ENCODE data around the gene MAPK10. TPM values are rescaled to one million over a fixed set of nuclear protein-coding genes. Genes with fewer than 3 reads are reported as not detected.

Gene MAPK10
- total RNA-seq, 5 donors from 2014 or later (not counting 1 experiment from before 2014, with no cell fraction given): 0.07 to 0.35 TPM; not detected in 3

DNA sequence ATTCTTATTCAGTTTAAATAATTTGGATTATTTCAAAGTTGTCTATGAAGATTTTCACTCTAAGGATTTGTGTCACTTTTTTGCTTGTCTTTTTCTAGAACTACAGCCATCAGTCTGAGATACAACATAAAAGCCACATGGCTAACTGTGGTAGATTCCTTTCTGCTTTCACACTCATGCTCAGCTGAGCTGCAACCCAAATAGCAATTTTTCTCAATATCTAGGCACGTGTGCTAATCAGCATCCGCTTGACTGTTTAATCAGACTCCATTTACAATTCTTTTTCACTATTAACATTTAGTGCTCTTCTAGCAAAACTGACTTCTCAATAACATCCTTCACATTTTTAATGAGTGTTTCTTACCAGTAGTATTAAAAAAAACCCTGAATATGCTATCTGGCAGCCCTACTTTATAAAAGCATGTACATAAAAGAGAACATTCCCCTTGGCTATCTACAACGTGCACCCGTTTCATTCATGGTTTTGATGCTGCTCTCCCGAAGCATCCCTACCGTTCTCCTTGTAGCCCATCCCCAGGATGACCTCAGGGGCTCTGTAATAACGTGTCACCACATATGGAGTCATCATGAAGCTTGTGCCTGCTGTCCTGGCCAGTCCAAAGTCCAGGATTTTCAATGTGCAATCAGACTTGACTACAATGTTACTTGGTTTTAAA lies 259.2 kb downstream of the MAPK10 start:
- Mint-ChIP-seq H3K4me1 (no peaks in the 10 kb centered on the region), H3K27me3 (no peaks in the 10 kb centered on the region), H3K36me3 (no peaks in the 10 kb centered on the region), H3K4me3 (no peak overlapping the region), H3K9me3 (peaks cover 0 to 4% (median 2%) of the 10 kb centered on the region in 3 donors), H3K27ac (no peak overlapping the region)
- Histone ChIP-seq H3K36me3 (ENCODE audit: control insufficient read depth in 2 of 2, extremely low read depth in 1 of 2, insufficient read depth in 1 of 2, low read length in 1 of 2) (no peaks in the 10 kb centered on the region), H3K27me3 (replicated peaks in 1 of 2; ENCODE audit: control insufficient read depth in 2 of 2, extremely low read depth in 1 of 2, insufficient read depth in 2 of 2, low read length in 1 of 2) (no peaks in the 10 kb centered on the region), H3K9me3 (no peaks in the 10 kb centered on the region), H3K4me1 (ENCODE audit: control insufficient read depth in 1 of 2, extremely low read depth in 1 of 2, insufficient read depth in 2 of 2, low read length in 2 of 2) (no peaks in the 10 kb centered on the region), H3K4me3 (ENCODE audit: control insufficient read depth in 1 of 2, extremely low read depth in 1 of 2, low read length in 1 of 2) (no peak overlapping the region), H3K27ac (ENCODE audit: low read length) (no peak overlapping the region)
- CTCF ChIA-PET: no interaction called here
- DNase-seq (no peak), ATAC-seq (replicated peaks in 1 of 4) (no peak)
- POLR2A ChIA-PET: no interaction called here
- WGBS (ENCODE audit: insufficient coverage): 73% methylated on average over 6 of the region's 7 CpGs

GRCh38 chr4:86099348-86099747 lies 260.5 kb downstream of the MAPK10 start:
- H3K27ac Mint-ChIP-seq: no peak overlapping the region
- H3K4me3 Mint-ChIP-seq: no peak overlapping the region
- H3K27me3 Mint-ChIP-seq: no peaks in the 10 kb centered on the region
- peaks cover 0 to 3% (median 2%) of the 10 kb centered on the region in 3 donors for H3K9me3 Mint-ChIP-seq
- 71% methylated on average over 2 of the region's 3 CpGs for WGBS (ENCODE audit: insufficient coverage)
- Histone ChIP-seq H3K4me1 (ENCODE audit: control insufficient read depth in 1 of 2, extremely low read depth in 1 of 2, insufficient read depth in 2 of 2, low read length in 2 of 2) (no peaks in the 10 kb centered on the region), H3K4me3 (ENCODE audit: control insufficient read depth in 1 of 2, extremely low read depth in 1 of 2, low read length in 1 of 2) (no peak overlapping the region), H3K27me3 (replicated peaks in 1 of 2; ENCODE audit: control insufficient read depth in 2 of 2, extremely low read depth in 1 of 2, insufficient read depth in 2 of 2, low read length in 1 of 2) (no peaks in the 10 kb centered on the region), H3K36me3 (ENCODE audit: control insufficient read depth in 2 of 2, extremely low read depth in 1 of 2, insufficient read depth in 1 of 2, low read length in 1 of 2) (no peaks in the 10 kb centered on the region), H3K27ac (ENCODE audit: low read length) (no peak overlapping the region), H3K9me3 (no peaks in the 10 kb centered on the region)
- DNase-seq: no peak
- ATAC-seq (replicated peaks in 1 of 4): no peak
- ChIA-PET POLR2A (no interaction called here), CTCF (no interaction called here)
- no peaks in the 10 kb centered on the region for H3K36me3 Mint-ChIP-seq
- H3K4me1 Mint-ChIP-seq: no peaks in the 10 kb centered on the region

DNA sequence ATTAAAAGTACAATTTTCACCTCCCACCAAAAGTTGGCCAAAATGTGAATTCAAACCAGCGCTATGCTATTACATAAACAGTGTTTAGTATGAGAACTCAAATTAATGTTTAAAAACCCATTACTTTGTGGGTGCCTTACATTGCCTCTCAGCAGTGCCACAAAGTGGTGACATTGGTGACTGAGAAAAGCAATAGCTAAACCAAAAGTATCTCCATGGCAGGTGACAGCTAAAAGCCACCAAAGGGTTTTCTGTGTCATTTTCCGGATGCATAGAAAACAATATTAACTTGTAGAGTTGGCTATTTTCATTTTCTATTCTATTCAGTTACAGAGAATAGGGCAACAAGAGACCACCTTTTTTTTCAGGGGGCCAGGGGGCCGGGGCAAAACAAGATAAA lies 261.2 kb downstream of the MAPK10 start:
- ATAC-seq (replicated peaks in 1 of 4) (no peak), DNase-seq (no peak)
- Histone ChIP-seq H3K9me3 (no peaks in the 10 kb centered on the region), H3K4me3 (ENCODE audit: control insufficient read depth in 1 of 2, extremely low read depth in 1 of 2, low read length in 1 of 2) (no peak overlapping the region), H3K27ac (ENCODE audit: low read length) (no peak overlapping the region), H3K27me3 (replicated peaks in 1 of 2; ENCODE audit: control insufficient read depth in 2 of 2, extremely low read depth in 1 of 2, insufficient read depth in 2 of 2, low read length in 1 of 2) (no peaks in the 10 kb centered on the region), H3K4me1 (ENCODE audit: control insufficient read depth in 1 of 2, extremely low read depth in 1 of 2, insufficient read depth in 2 of 2, low read length in 2 of 2) (no peaks in the 10 kb centered on the region), H3K36me3 (ENCODE audit: control insufficient read depth in 2 of 2, extremely low read depth in 1 of 2, insufficient read depth in 1 of 2, low read length in 1 of 2) (no peaks in the 10 kb centered on the region)
- no peaks in the 10 kb centered on the region for H3K36me3 Mint-ChIP-seq
- POLR2A ChIA-PET: no interaction called here
- no peaks in the 10 kb centered on the region for H3K27me3 Mint-ChIP-seq
- H3K4me1 Mint-ChIP-seq: no peaks in the 10 kb centered on the region
- H3K27ac Mint-ChIP-seq: no peak overlapping the region
- H3K9me3 Mint-ChIP-seq: peaks cover 0 to 3% (median 2%) of the 10 kb centered on the region in 3 donors
- no peak overlapping the region for H3K4me3 Mint-ChIP-seq
- CTCF ChIA-PET: no interaction called here
- no CpG with 5 or more reads among the region's 3 CpGs for whole genome bisulfite sequencing (ENCODE audit: insufficient coverage)

DNA sequence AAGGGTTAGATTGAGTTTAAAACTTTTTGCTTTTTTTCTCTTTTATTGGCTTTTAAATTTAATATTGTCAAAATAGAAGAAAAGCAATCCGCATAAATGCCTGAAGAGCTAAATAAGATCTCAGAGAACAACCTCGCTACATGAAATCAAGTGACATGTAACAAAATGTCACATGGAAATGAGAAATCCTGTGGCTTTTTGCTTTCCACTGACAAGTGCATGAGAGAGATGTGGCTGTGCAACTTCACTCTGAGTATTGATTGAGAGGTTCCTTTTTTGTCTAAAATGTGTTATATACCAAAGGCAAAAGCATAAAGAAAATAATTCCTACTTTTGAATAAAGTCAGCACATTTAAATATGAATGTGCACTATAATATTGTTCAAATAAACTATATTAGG lies 263.5 kb downstream of the MAPK10 start:
- ChIA-PET POLR2A (interaction anchor here in 1 of 2 donors (1.0 kb wide), 1 partner anchor 11 kb away, joined by 3 read pairs; no protein-coding TSS in a partner anchor), CTCF (no interaction called here)
- Mint-ChIP-seq H3K4me3 (no peak overlapping the region), H3K9me3 (peaks cover 0 to 3% (median 0%) of the 10 kb centered on the region in 3 donors), H3K27ac (no peak overlapping the region), H3K27me3 (no peaks in the 10 kb centered on the region), H3K4me1 (no peaks in the 10 kb centered on the region), H3K36me3 (no peaks in the 10 kb centered on the region)
- no peaks in the 10 kb centered on the region for H3K27me3 ChIP-seq (replicated peaks in 1 of 2; ENCODE audit: control insufficient read depth in 2 of 2, extremely low read depth in 1 of 2, insufficient read depth in 2 of 2, low read length in 1 of 2)
- no peak overlapping the region for H3K27ac ChIP-seq (ENCODE audit: low read length)
- no peaks in the 10 kb centered on the region for H3K9me3 ChIP-seq
- ATAC-seq (replicated peaks in 1 of 4): no peak
- no CpG with 5 or more reads among the region's 2 CpGs for WGBS (ENCODE audit: insufficient coverage)
- no peaks in the 10 kb centered on the region for H3K36me3 ChIP-seq (ENCODE audit: control insufficient read depth in 2 of 2, extremely low read depth in 1 of 2, insufficient read depth in 1 of 2, low read length in 1 of 2)
- H3K4me3 ChIP-seq (ENCODE audit: control insufficient read depth in 1 of 2, extremely low read depth in 1 of 2, low read length in 1 of 2): no peak overlapping the region
- no peaks in the 10 kb centered on the region for H3K4me1 ChIP-seq (ENCODE audit: control insufficient read depth in 1 of 2, extremely low read depth in 1 of 2, insufficient read depth in 2 of 2, low read length in 2 of 2)
- DNase-seq: no peak

- no peak for DNase-seq
- ChIA-PET POLR2A (interaction anchor here in 1 of 2 donors (0.6 kb wide), 1 partner anchor 10 kb away, joined by 3 read pairs; no protein-coding TSS in a partner anchor), CTCF (no interaction called here)
- no peak for ATAC-seq (replicated peaks in 1 of 4)
- Histone ChIP-seq H3K4me3 (ENCODE audit: control insufficient read depth in 1 of 2, extremely low read depth in 1 of 2, low read length in 1 of 2) (no peak overlapping the region), H3K36me3 (ENCODE audit: control insufficient read depth in 2 of 2, extremely low read depth in 1 of 2, insufficient read depth in 1 of 2, low read length in 1 of 2) (no peaks in the 10 kb centered on the region), H3K27ac (ENCODE audit: low read length) (no peak overlapping the region), H3K9me3 (no peaks in the 10 kb centered on the region), H3K4me1 (ENCODE audit: control insufficient read depth in 1 of 2, extremely low read depth in 1 of 2, insufficient read depth in 2 of 2, low read length in 2 of 2) (no peaks in the 10 kb centered on the region), H3K27me3 (replicated peaks in 1 of 2; ENCODE audit: control insufficient read depth in 2 of 2, extremely low read depth in 1 of 2, insufficient read depth in 2 of 2, low read length in 1 of 2) (no peaks in the 10 kb centered on the region)
- Mint-ChIP-seq H3K27me3 (no peaks in the 10 kb centered on the region), H3K4me1 (no peaks in the 10 kb centered on the region), H3K9me3 (peaks cover 0 to 7% (median 0%) of the 10 kb centered on the region in 3 donors), H3K27ac (no peak overlapping the region), H3K4me3 (no peak overlapping the region), H3K36me3 (no peaks in the 10 kb centered on the region)
Measured at GRCh38 chr4:86092684-86093083, 267.2 kb downstream of the MAPK10 start.

GRCh38 chr4:86091201-86091600 lies 268.7 kb downstream of the MAPK10 start:
- no peaks in the 10 kb centered on the region for H3K36me3 ChIP-seq (ENCODE audit: control insufficient read depth in 2 of 2, extremely low read depth in 1 of 2, insufficient read depth in 1 of 2, low read length in 1 of 2)
- H3K4me3 ChIP-seq (ENCODE audit: control insufficient read depth in 1 of 2, extremely low read depth in 1 of 2, low read length in 1 of 2): no peak overlapping the region
- no peaks in the 10 kb centered on the region for H3K9me3 ChIP-seq
- no peaks in the 10 kb centered on the region for H3K36me3 Mint-ChIP-seq
- H3K27me3 Mint-ChIP-seq: no peaks in the 10 kb centered on the region
- H3K4me1 ChIP-seq (ENCODE audit: control insufficient read depth in 1 of 2, extremely low read depth in 1 of 2, insufficient read depth in 2 of 2, low read length in 2 of 2): no peaks in the 10 kb centered on the region
- ChIA-PET CTCF (interaction anchor here in 1 of 2 donors (0.6 kb wide), 1 partner anchor 484 kb away, joined by 5 read pairs; no protein-coding TSS in a partner anchor), POLR2A (no interaction called here)
- DNase-seq: no peak
- H3K27me3 ChIP-seq (replicated peaks in 1 of 2; ENCODE audit: control insufficient read depth in 2 of 2, extremely low read depth in 1 of 2, insufficient read depth in 2 of 2, low read length in 1 of 2): no peaks in the 10 kb centered on the region
- H3K4me3 Mint-ChIP-seq: no peak overlapping the region
- peaks cover 0 to 7% (median 0%) of the 10 kb centered on the region in 3 donors for H3K9me3 Mint-ChIP-seq
- H3K27ac Mint-ChIP-seq: no peak overlapping the region
- no peak overlapping the region for H3K27ac ChIP-seq (ENCODE audit: low read length)
- ATAC-seq (replicated peaks in 1 of 4): no peak
- no peaks in the 10 kb centered on the region for H3K4me1 Mint-ChIP-seq
